G401.6 (cell line): ENCODE measurements around the gene ITGB1BP1.
"Not testable (repeated sequence)": the region's sequence is repeated elsewhere in the genome, so short reads cannot be mapped to it uniquely, and the experiment has no call there.

Experiments used
- FAIRE-seq: peaks from 2 replicates; lab custom pipeline; 2012; peaks lifted over from hg19 to GRCh38; lab: Jason Lieb, UNC

Gene ITGB1BP1

GRCh38 chr2:9400268-9401058, 22.9 kb downstream of the ITGB1BP1 start:
- FAIRE-seq, result no peak

DNA sequence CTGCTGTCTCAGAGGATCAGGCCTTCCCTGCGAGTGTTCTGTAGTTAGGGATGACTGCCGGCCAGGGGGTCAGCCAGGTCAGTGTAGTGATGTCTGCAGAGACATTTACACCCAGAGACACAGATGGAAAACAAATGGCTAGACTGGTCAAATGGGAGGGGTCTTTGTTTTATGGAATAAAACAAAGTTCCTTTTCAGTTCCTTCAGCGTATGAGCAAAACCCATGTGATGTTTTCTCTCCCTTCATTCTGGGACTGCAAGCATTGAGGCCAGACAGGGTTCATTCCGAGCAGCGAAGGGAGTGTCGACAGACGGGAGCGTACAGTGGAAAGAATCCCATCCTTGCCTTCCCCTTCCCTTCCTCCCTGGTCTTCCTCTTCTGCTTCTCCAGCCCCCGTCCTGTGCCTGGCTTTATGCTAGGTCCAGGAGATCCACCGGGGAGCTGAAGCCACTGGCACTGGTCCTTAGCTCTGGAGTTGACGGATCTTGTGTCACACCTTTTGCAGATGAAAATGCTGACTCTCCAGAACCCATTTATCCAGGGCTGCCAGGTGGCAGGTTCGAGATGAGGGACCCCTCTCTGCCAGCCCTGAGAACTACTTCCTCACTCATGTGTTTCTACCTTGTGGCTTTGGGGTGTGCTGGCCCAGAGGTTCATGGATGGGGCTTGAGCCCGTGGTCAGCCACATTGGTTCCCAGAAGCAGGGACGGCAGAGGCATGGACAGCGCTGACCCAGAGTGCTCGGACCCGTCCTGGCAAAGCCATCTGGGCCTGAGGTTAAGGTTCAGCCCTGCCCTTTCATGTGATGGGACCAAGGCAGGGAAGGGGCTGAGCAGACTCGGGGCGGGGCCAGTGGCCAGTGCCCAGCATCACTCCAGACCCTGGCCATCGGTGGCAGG, 24.2 kb downstream of the ITGB1BP1 start:
- FAIRE-seq, result no peak

GRCh38 chr2:9398251-9398650, 25.1 kb downstream of the ITGB1BP1 start:
- FAIRE-seq, result not testable (repeated sequence)

DNA sequence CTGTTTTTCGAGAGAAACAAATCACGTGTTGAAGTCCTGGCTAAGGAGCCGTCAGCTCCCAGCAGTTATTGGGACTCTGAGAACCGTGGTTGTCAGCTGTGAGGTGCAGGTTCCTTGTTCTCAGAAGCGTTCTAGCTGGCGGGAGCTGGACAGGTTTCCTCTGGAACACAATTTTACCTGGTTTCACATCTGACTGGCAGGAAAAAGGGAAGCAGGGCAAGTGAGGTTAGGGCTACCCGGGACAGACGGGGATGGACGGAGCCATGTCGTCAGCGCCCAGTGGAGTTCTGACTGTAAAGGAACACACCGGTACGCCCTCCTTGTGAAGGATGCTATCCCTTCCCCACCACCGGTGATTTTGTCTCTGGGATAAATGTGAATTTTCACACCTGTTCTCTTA, 26.1 kb downstream of the ITGB1BP1 start:
- no peak for FAIRE-seq

DNA sequence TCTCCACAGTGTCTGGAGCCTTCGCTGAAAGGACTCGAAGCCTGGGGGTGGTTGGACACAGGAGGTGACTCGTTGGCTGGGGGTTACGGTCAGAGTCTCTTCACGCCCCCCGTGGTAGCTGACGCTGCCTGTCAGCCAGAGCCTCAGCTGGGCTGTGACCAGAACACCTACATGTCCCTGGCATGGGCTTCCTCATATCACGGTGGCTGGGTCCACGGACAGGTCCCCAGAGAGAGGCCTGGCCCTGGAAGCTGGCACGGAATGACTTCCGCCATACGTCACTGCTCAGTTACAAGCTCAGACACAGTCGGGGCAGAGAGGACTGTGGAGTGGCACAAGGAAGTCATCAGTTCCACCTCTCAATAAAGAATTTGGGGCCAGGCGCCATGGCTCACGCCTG, 28.5 kb downstream of the ITGB1BP1 start:
- FAIRE-seq, result no peak

- no peak for FAIRE-seq
Observed at GRCh38 chr2:9392898-9393765, 30.2 kb downstream of the ITGB1BP1 start.

DNA sequence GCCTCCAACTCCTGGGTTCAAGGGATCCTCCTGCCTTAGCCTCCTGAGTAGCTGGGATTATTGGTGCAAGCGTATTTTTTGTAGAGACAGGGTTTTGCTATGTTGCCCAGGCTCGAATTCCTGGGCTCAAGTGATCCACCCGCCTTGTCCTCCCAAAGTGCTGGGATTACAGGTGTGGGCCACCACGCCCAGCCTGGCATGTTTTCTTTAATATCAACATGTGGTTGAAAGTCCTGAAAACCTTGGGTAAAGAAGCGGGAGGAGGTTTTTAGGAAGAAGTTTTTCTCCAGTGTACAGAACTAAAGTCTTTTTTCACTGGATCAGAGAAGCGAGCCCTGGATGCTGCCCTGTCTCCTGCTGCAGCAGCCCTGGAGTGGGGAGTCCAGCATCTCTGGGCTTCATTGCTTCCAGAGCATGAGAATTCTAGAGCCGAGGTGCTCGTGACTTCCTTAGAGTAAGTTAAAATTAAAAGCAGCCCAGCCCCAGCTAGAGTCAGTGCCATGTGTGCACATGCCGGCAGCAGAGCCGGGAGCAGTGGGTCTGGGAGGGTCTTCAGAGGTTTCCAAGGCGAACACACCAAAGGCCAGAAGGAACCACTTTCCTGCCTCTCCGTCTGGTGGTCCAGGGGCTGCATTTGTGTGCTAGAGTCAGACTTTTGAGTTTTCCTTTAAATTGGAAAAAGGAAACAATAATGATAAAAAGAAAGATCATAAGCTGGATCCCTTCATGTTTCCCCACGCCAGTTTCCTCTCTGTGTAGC, 31.2 kb downstream of the ITGB1BP1 start:
- no peak for FAIRE-seq

- FAIRE-seq, result no peak
Observed at GRCh38 chr2:9390991-9391390, 32.3 kb downstream of the ITGB1BP1 start.

DNA sequence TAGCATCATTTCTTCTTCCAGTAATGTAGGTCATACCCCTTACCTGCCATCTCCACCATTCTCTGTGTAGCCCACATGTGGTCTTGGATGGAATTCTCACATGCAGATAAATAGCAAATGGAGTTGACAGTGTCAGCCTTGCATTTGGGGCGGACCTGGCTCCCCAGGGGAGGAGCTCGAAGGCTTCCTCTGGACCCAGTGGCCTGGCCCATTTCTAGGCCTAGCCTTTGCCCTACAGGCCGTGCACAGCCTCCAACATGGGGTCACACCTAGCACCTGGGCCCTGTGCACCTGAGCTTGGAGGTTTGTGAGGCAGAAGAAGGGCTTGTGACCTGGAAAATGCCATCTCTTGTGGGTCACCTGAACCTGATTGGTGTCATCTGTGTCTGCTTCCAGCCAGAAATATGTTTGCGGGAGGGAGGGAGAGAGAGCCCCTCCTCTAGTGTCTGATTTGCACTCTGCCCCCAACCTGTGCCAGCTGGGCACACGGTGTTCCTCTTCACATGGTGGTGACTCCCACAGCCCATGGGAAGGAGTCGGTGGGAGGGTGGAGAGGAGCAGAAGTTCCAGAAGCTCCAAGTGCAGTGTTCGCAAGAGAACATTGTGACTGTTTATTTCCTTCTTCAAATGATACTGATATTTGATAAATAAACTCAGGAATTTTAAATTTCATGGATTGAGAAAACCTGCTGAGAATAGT, 33.0 kb downstream of the ITGB1BP1 start:
- FAIRE-seq, result no peak

- FAIRE-seq, result no peak
Observed at GRCh38 chr2:9388950-9389911, 34.1 kb downstream of the ITGB1BP1 start.

- no peak for FAIRE-seq
Observed at GRCh38 chr2:9388199-9388681, 35.1 kb downstream of the ITGB1BP1 start.

DNA sequence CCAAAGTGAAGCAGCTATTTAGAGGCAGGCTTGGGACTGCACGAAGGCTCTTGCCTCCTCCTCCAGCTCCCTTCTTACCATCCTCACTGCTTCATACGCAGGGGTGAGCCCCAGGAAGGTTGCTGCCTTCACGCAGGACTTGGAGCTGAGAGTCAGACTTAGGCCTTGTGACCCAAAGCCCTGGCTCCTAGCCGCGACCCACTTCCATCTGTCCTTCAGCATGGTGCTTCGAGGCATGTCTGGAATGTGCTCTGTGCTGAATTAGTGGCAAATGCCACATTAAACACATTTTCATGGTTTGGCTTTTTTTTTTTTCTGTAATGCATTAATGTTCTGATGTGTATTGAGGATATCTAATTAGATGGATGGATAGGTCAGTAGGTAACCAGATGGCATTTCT, 37.5 kb downstream of the ITGB1BP1 start:
- FAIRE-seq, result no peak

DNA sequence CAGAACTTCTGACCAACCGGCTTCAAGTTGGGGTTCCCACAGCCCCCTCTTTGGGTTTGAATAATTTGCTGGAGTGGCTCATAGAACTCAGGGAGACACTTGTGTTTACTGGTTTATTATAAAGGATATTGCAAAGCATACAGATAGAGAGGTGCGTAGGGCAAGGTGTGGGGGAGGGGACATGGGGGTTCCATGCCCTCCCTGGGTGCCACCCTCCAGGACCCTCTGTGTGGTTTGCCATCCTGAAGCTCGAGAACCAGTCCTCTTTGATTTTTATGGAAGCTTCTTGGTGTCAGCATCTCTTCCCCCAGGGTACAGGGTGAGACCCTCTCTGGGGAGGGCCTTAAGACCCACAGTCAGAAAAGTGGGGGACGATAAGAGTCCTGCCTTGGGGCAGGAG, 38.8 kb downstream of the ITGB1BP1 start:
- FAIRE-seq, result no peak

- no peak for FAIRE-seq
Observed at GRCh38 chr2:9382604-9383235, 40.6 kb downstream of the ITGB1BP1 start.

GRCh38 chr2:9380702-9381628, 42.4 kb downstream of the ITGB1BP1 start:
- FAIRE-seq, result no peak

DNA sequence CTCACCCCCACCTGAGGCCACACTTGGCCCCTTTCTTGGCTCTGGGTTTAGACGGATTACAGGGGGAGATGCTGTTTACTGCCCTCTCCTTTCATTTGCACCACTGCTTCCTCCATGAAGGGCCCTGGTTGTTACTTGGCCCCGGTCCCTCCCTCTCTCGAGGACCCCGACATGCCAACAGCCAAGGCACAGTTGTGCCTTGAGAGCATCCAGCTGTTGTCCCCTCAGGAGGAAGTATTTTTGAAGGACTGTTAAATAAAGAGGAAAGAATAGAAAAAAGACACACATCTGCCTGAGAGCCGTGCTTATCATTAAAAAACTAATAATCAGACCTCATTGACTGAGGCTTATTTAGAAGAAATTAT, 44.0 kb downstream of the ITGB1BP1 start:
- FAIRE-seq, result no peak

GRCh38 chr2:9378433-9379390, 44.6 kb downstream of the ITGB1BP1 start:
- no peak for FAIRE-seq
